ENCODE measurements around the gene RNF150.

The RNF150 gene

DNA sequence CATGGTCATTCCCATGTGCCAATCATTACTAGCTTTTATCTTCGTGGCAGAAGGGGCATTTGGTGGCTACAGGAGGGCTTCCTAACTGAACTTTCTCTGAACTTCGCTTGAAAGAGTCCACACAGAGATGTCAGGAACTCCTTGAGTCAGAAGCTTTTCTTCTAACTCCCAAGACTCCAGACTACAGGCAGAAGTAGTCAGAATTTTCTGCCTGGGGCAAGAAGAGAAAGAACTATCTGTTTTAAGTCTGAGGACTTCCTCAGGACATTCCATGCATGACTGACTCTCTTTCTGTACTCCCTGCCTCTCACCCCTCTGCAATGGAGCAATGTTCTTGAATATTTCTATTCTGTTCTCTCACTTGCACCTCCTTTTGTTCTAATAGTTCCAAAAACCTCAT lies 206.6 kb downstream of the RNF150 start:
- ChIA-PET POLR2A (no interaction called here), CTCF (no interaction called here)
- no peak overlapping the region for H3K27ac ChIP-seq (ENCODE audit: extremely low read depth, low read depth, low read length)

DNA sequence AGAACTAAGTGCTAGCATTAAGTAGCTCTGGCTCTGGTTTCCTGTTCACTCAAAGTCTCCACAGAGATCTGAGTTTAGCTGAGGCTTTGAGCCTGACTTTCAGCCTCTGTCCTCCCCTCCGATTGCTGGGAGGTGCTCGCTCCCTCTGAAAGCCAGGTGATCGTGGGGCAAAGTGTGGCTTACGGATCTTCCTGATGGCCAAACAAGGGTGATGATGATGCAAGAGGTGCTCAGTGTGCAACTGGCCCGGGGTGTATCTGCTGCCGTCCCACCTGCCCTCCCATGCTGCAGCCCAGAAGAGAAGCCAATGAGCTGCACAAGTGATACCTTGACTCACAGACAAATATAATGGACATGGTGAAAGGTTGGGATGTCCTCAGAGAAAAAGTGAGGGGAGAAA lies 207.9 kb downstream of the RNF150 start:
- TF ChIP-seq ZNF560 (tag by site-specific recombination; IDR thresholded peaks at IDR 0.05; ENCODE audit: borderline replicate concordance) (no peak), ZNF10 (tag by site-specific recombination; IDR thresholded peaks at IDR 0.05) (no peak), BCL11B (tag by site-specific recombination; IDR thresholded peaks at IDR 0.05; ENCODE audit: low read depth) (no peak)
- TF ChIP-seq, protein P1, sequence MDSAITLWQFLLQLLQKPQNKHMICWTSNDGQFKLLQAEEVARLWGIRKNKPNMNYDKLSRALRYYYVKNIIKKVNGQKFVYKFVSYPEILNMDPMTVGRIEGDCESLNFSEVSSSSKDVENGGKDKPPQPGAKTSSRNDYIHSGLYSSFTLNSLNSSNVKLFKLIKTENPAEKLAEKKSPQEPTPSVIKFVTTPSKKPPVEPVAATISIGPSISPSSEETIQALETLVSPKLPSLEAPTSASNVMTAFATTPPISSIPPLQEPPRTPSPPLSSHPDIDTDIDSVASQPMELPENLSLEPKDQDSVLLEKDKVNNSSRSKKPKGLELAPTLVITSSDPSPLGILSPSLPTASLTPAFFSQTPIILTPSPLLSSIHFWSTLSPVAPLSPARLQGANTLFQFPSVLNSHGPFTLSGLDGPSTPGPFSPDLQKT (IDR thresholded peaks at IDR 0.05; ENCODE audit: borderline replicate concordance, low read depth, low read length): no peak
- H3K36me3 ChIP-seq (ENCODE audit: control insufficient read depth in 2 of 2, insufficient read depth in 1 of 2, low read length in 2 of 2): no peaks in the 10 kb centered on the region
- ChIA-PET CTCF (interaction anchor here (1.3 kb wide), 1 partner anchor 14 kb away, joined by 3 read pairs; no protein-coding TSS in a partner anchor), POLR2A (no interaction called here)
- no peaks in the 10 kb centered on the region for H3K9me3 ChIP-seq (ENCODE audit: control insufficient read depth, insufficient read depth, low read depth, low read length)
- no peaks in the 10 kb centered on the region for H3K4me1 ChIP-seq (ENCODE audit: control insufficient read depth, insufficient read depth, low read length)
- no peak overlapping the region for H3K27ac ChIP-seq (ENCODE audit: extremely low read depth, low read depth, low read length)
- H3K4me3 ChIP-seq (ENCODE audit: low read depth, low read length): no peak overlapping the region

More for the DNA sequence above, 206.6 kb downstream of the RNF150 start:
- no peak overlapping the region for H3K4me3 ChIP-seq (ENCODE audit: low read depth, low read length)
- TF ChIP-seq ZNF623 (tag by site-specific recombination; IDR thresholded peaks at IDR 0.05) (no peak), ZBTB20 (tag by site-specific recombination; IDR thresholded peaks at IDR 0.05) (no peak), ZNF785 (tag by site-specific recombination; IDR thresholded peaks at IDR 0.05) (no peak), ZNF239 (tag by site-specific recombination; IDR thresholded peaks at IDR 0.05) (no peak), ZNF610 (tag by site-specific recombination; IDR thresholded peaks at IDR 0.05; ENCODE audit: borderline replicate concordance) (no peak), ZNF18 (tag by site-specific recombination; IDR thresholded peaks at IDR 0.05) (no peak), ZNF311 (tag by site-specific recombination; IDR thresholded peaks at IDR 0.05; ENCODE audit: borderline replicate concordance) (no peak), ZNF747 (tag by site-specific recombination; IDR thresholded peaks at IDR 0.05) (no peak), ZNF501 (tag by site-specific recombination; IDR thresholded peaks at IDR 0.05) (no peak), KLF7 (tag by site-specific recombination; IDR thresholded peaks at IDR 0.05; ENCODE audit: borderline replicate concordance) (no peak), ZNF23 (tag by site-specific recombination; IDR thresholded peaks at IDR 0.05; ENCODE audit: borderline replicate concordance) (no peak), ZBTB26 (tag by site-specific recombination; optimal IDR thresholded peaks at IDR 0.05) (no peak), ZFP3 (tag by site-specific recombination; IDR thresholded peaks at IDR 0.05; ENCODE audit: low read depth) (no peak), KLF8 (tag by site-specific recombination; IDR thresholded peaks at IDR 0.05) (no peak), ZNF658 (tag by site-specific recombination; IDR thresholded peaks at IDR 0.05) (no peak)
- TF ChIP-seq, protein P2, sequence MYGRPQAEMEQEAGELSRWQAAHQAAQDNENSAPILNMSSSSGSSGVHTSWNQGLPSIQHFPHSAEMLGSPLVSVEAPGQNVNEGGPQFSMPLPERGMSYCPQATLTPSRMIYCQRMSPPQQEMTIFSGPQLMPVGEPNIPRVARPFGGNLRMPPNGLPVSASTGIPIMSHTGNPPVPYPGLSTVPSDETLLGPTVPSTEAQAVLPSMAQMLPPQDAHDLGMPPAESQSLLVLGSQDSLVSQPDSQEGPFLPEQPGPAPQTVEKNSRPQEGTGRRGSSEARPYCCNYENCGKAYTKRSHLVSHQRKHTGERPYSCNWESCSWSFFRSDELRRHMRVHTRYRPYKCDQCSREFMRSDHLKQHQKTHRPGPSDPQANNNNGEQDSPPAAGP (tag by site-specific recombination; IDR thresholded peaks at IDR 0.05): no peak
- TF ChIP-seq, protein P3, sequence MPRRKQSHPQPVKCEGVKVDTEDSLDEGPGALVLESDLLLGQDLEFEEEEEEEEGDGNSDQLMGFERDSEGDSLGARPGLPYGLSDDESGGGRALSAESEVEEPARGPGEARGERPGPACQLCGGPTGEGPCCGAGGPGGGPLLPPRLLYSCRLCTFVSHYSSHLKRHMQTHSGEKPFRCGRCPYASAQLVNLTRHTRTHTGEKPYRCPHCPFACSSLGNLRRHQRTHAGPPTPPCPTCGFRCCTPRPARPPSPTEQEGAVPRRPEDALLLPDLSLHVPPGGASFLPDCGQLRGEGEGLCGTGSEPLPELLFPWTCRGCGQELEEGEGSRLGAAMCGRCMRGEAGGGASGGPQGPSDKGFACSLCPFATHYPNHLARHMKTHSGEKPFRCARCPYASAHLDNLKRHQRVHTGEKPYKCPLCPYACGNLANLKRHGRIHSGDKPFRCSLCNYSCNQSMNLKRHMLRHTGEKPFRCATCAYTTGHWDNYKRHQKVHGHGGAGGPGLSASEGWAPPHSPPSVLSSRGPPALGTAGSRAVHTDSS (tag by site-specific recombination; IDR thresholded peaks at IDR 0.05): no peak
- H3K36me3 ChIP-seq (ENCODE audit: control insufficient read depth in 2 of 2, insufficient read depth in 1 of 2, low read length in 2 of 2): no peaks in the 10 kb centered on the region
- H3K4me1 ChIP-seq (ENCODE audit: control insufficient read depth, insufficient read depth, low read length): peaks cover 1% of the 10 kb centered on the region; the same call in 1 of the 2 replicates
- no peaks in the 10 kb centered on the region for H3K9me3 ChIP-seq (ENCODE audit: control insufficient read depth, insufficient read depth, low read depth, low read length)
